ENCODE results near the gene TTC9.

- TF ChIP-seq POLR2A (IDR thresholded peaks at IDR 0.05): no peak
- TF ChIP-seq CTCF (IDR thresholded peaks at IDR 0.05): no peak
These were observed 56.6 kb downstream of the TTC9 start for GRCh38 chr14:70698288-70698687.

Measured in body of pancreas (tissue), 4 donors.